Parathyroid adenoma (tissue), 2 donors: ENCODE measurements around the gene LRRC4C.

Experiments used
- H2AFZ ChIP-seq: fragments of 300-600 bp; sonication (generic); one replicate; pipeline ENCODE4 v1.7.0; 2017; ENCODE audit warnings: antibody characterized with exemption, mild to moderate bottlenecking
- H3K27ac ChIP-seq: fragments of 300-600 bp; sonication (generic); one replicate; pipeline ENCODE4 v1.7.0; 2017
- H3K27me3 ChIP-seq: fragments of 300-600 bp; sonication (generic); one replicate; pipeline ENCODE4 v1.7.0; 2017; ENCODE audit warnings: low read length; ENCODE audit not compliant: control insufficient read depth, insufficient read depth
- H3K36me3 ChIP-seq: fragments of 300-600 bp; sonication (generic); one replicate; pipeline ENCODE4 v1.7.0; 2017; ENCODE audit warnings: low read length; ENCODE audit not compliant: control insufficient read depth, insufficient read depth
- H3K4me1 ChIP-seq: fragments of 300-600 bp; sonication (generic); one replicate; pipeline ENCODE4 v1.7.0; 2017; ENCODE audit warnings: control low read depth
- H3K4me2 ChIP-seq: fragments of 300-600 bp; sonication (generic); one replicate; pipeline ENCODE4 v1.7.0; 2017; ENCODE audit warnings: low read length
- H3K4me3 ChIP-seq: fragments of 300-600 bp; sonication (generic); one replicate; pipeline ENCODE4 v1.7.0; 2017; ENCODE audit warnings: low read depth, low read length
- H3K79me2 ChIP-seq: fragments of 300-600 bp; sonication (generic); one replicate; pipeline ENCODE4 v1.7.0; 2017; ENCODE audit warnings: control low read depth
- H3K9ac ChIP-seq: fragments of 300-600 bp; sonication (generic); one replicate; pipeline ENCODE4 v1.7.0; 2017; ENCODE audit warnings: mild to moderate bottlenecking
- H3K9me3 ChIP-seq: fragments of 300-600 bp; sonication (generic); one replicate; pipeline ENCODE4 v1.7.0; 2017; ENCODE audit warnings: low read length; ENCODE audit not compliant: control insufficient read depth
- TF ChIP-seq, protein P1 (sequence below): fragments of 300-600 bp; sonication (generic); IDR thresholded peaks from one replicate; pipeline ENCODE4 v1.7.0; 2017; ENCODE audit warnings: antibody characterized with exemption, mild to moderate bottlenecking
- donor health status: primary hyperparathyroidism.

The LRRC4C gene

DNA sequence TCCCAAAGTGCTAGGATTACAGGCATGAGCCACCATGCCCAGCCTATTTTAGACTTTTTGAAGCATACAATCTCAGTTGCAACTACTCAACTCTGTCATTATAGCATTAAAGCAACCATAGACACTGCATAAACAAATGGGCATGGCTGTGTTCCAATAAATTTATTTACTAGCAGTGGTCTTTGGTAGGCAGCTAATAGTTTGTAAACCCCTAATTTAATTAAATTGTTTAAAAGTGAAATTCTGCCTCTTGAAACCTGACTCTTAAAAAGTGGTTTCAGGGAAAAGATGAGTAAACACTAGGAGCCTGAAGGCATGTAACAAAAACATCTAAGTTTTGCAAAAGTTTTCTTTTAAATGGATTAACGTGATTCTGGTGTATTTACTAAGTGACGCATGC lies 1364.5 kb downstream of the LRRC4C start:
- Histone ChIP-seq H3K4me1 (no peaks in the 10 kb centered on the region), H3K9ac (no peak overlapping the region), H2AFZ (no peak overlapping the region), H3K79me2 (no peaks in the 10 kb centered on the region), H3K4me2 (no peak overlapping the region), H3K4me3 (no peak overlapping the region), H3K9me3 (no peaks in the 10 kb centered on the region), H3K36me3 (no peaks in the 10 kb centered on the region), H3K27ac (no peak overlapping the region), H3K27me3 (no peaks in the 10 kb centered on the region)
- TF ChIP-seq, protein P1, sequence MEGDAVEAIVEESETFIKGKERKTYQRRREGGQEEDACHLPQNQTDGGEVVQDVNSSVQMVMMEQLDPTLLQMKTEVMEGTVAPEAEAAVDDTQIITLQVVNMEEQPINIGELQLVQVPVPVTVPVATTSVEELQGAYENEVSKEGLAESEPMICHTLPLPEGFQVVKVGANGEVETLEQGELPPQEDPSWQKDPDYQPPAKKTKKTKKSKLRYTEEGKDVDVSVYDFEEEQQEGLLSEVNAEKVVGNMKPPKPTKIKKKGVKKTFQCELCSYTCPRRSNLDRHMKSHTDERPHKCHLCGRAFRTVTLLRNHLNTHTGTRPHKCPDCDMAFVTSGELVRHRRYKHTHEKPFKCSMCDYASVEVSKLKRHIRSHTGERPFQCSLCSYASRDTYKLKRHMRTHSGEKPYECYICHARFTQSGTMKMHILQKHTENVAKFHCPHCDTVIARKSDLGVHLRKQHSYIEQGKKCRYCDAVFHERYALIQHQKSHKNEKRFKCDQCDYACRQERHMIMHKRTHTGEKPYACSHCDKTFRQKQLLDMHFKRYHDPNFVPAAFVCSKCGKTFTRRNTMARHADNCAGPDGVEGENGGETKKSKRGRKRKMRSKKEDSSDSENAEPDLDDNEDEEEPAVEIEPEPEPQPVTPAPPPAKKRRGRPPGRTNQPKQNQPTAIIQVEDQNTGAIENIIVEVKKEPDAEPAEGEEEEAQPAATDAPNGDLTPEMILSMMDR: no peak

DNA sequence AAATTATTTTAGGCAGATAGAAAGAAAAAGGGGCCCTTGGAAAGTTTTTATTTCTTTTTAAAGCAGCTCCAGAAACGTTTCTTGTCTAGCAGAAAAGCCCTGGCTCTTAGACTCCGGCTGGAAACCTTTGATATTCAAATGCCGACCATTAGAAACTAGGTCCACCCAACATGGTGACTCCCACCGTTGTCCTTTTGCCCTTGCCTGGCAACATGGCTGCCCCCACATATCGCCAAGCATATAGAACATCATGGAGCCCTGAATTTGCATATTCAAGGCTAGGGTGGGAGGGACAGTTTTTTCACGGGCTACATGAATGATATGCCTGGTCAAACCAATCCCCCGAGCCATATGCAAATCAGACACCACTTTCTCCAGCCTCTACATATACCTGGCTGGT lies 1379.0 kb downstream of the LRRC4C start:
- no peak overlapping the region for H3K4me3 ChIP-seq
- no peaks in the 10 kb centered on the region for H3K27me3 ChIP-seq
- no peak overlapping the region for H3K4me2 ChIP-seq
- H3K27ac ChIP-seq: no peak overlapping the region
- H3K79me2 ChIP-seq: no peaks in the 10 kb centered on the region
- TF ChIP-seq, protein P1: no peak
- no peaks in the 10 kb centered on the region for H3K9me3 ChIP-seq
- H3K9ac ChIP-seq: no peak overlapping the region
- no peak overlapping the region for H2AFZ ChIP-seq
- no peaks in the 10 kb centered on the region for H3K4me1 ChIP-seq
- H3K36me3 ChIP-seq: no peaks in the 10 kb centered on the region
